ENCODE results near the gene ARID5B.

DNA sequence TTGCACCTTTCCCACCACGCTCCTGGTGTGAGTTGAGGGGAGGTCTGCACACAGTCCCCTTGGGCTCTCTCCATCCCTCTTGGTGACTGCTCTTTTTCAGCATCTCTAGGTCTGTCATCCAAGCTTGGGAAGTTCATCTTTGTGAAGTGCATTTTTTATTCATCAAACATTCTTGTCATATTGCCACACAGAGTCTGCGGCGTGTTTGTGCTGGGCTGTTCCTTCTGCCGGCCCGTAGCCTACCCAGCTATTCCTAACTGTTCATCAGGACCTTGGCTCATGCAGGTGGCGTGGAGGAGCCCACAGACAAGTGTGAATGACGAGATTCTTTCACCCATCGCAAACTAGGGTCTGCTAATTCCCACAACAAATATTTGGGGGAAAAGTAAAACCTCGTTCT, 202.4 kb downstream of the ARID5B start:
- TF ChIP-seq, protein P1, sequence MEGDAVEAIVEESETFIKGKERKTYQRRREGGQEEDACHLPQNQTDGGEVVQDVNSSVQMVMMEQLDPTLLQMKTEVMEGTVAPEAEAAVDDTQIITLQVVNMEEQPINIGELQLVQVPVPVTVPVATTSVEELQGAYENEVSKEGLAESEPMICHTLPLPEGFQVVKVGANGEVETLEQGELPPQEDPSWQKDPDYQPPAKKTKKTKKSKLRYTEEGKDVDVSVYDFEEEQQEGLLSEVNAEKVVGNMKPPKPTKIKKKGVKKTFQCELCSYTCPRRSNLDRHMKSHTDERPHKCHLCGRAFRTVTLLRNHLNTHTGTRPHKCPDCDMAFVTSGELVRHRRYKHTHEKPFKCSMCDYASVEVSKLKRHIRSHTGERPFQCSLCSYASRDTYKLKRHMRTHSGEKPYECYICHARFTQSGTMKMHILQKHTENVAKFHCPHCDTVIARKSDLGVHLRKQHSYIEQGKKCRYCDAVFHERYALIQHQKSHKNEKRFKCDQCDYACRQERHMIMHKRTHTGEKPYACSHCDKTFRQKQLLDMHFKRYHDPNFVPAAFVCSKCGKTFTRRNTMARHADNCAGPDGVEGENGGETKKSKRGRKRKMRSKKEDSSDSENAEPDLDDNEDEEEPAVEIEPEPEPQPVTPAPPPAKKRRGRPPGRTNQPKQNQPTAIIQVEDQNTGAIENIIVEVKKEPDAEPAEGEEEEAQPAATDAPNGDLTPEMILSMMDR (IDR thresholded peaks at IDR 0.05), result no peak
- TF ChIP-seq POLR2A (IDR thresholded peaks at IDR 0.05), result no peak
